HepG2 (cell line): ENCODE data around the gene PASK.

ENCODE experiments used
- CREB1 ChIP-seq, 2 experiments: fragments of 450-650 bp in 1 of 2; IDR thresholded peaks; 2 replicates each; pipeline ENCODE4 v1.6.1; 2016 to 2017; ENCODE audit warnings: control low read depth in 1 of 2, mild to moderate bottlenecking in 1 of 2, missing compliant biosample characterization in 1 of 2, missing genetic modification characterization in 1 of 2
- EED ChIP-seq: sonication (generic); formaldehyde crosslinking; IDR thresholded peaks from 2 replicates; pipeline ENCODE4 v1.5.0; 2020; ENCODE audit warnings: mild to moderate bottlenecking, missing genetic modification reagents
- EP300 ChIP-seq, 3 experiments: sonication (generic) in 1 of 3; formaldehyde crosslinking in 1 of 3; IDR thresholded peaks; 2 replicates each; pipeline versions ENCODE4 v1.5.1 to v1.6.1; 2011 to 2020; ENCODE audit warnings: low read depth in 2 of 3, low read length in 2 of 3, borderline replicate concordance in 1 of 3, improper control_type of control experiment in 1 of 3, mild to moderate bottlenecking in 1 of 3, missing genetic modification reagents in 1 of 3, moderate library complexity in 1 of 3
- EZH2 ChIP-seq: conservative IDR thresholded peaks from 2 replicates; pipeline ENCODE4 v1.6.1; 2012; ENCODE audit warnings: mild to moderate bottlenecking, low read depth, low read length, moderate library complexity
- FOXM1 ChIP-seq: sonication (generic); formaldehyde crosslinking; IDR thresholded peaks from 2 replicates; pipeline ENCODE4 v1.5.0; 2020; ENCODE audit warnings: missing genetic modification reagents
- POLR2A ChIP-seq, 2 experiments: IDR thresholded peaks; 2 replicates each; pipeline ENCODE4 v1.6.1; 2011; ENCODE audit warnings: low read depth in 2 of 2, low read length in 2 of 2, mild to moderate bottlenecking in 1 of 2, moderate library complexity in 1 of 2; ENCODE audit not compliant: insufficient read depth in 1 of 2
- POLR2AphosphoS5 ChIP-seq: IDR thresholded peaks from 2 replicates; pipeline ENCODE4 v1.6.1; 2012; ENCODE audit warnings: low read depth, low read length
- ZFP62 ChIP-seq: sonication (generic); formaldehyde crosslinking; IDR thresholded peaks from 2 replicates; pipeline ENCODE4 v1.4.0; 2020; ENCODE audit warnings: missing genetic modification reagents
- ZMYM4 ChIP-seq: sonication (generic); formaldehyde crosslinking; IDR thresholded peaks from 2 replicates; pipeline ENCODE4 v1.8.1; 2023; ENCODE audit warnings: mild to moderate bottlenecking, missing genetic modification reagents
- TF ChIP-seq, protein P1 (sequence below): sonication (generic); formaldehyde crosslinking; IDR thresholded peaks from 2 replicates; pipeline ENCODE4 v1.4.0; 2020; ENCODE audit warnings: mild to moderate bottlenecking, low read depth, missing genetic modification reagents

DNA sequence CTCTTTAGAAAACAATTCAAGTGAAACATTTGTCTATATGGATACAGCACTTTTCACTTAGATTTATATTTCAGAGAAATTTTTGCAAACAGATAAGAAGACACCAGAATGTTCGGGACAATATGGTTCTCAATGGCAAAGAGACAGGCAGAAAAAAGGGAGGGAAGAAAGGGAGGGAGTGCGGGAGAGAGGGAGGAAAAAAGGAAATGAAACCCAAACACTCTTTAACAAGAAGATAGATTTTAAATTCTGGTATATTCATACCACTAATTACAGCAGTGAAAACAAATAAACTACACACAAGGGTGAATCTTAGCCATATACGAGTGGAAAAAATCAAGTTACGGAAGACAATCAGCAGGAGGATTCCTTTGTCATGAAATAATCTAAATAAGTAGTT is 3.0 kb downstream of the PASK start:
- TF ChIP-seq CREB1 (IDR thresholded peaks at IDR 0.05) (no peak), CREB1 (CRISPR knock-in tag; IDR thresholded peaks at IDR 0.05) (no peak), EZH2 (no peak), FOXM1 (CRISPR knock-in tag) (no peak), ZFP62 (CRISPR knock-in tag) (no peak), POLR2AphosphoS5 (no peak), EP300 (IDR thresholded peaks at IDR 0.05; ENCODE audit: low read depth in 2 of 2, low read length in 2 of 2) (no peak), EP300 (CRISPR knock-in tag; IDR thresholded peaks at IDR 0.05; ENCODE audit: borderline replicate concordance) (no peak), ZMYM4 (no peak), POLR2A (IDR thresholded peaks at IDR 0.05; ENCODE audit: insufficient read depth in 1 of 2, low read depth in 2 of 2, low read length in 2 of 2) (no peak), EED (no peak)
- TF ChIP-seq, protein P1, sequence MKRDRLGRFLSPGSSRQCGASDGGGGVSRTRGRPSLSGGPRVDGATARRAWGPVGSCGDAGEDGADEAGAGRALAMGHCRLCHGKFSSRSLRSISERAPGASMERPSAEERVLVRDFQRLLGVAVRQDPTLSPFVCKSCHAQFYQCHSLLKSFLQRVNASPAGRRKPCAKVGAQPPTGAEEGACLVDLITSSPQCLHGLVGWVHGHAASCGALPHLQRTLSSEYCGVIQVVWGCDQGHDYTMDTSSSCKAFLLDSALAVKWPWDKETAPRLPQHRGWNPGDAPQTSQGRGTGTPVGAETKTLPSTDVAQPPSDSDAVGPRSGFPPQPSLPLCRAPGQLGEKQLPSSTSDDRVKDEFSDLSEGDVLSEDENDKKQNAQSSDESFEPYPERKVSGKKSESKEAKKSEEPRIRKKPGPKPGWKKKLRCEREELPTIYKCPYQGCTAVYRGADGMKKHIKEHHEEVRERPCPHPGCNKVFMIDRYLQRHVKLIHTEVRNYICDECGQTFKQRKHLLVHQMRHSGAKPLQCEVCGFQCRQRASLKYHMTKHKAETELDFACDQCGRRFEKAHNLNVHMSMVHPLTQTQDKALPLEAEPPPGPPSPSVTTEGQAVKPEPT (CRISPR knock-in tag) = no peak
